ENCODE results near the gene PAPOLG.
"Not testable (repeated sequence)": the region's sequence is repeated elsewhere in the genome, so short reads cannot be mapped to it uniquely, and the experiment has no call there.

The PAPOLG gene

GRCh38 chr2:60825666-60826065, 69.6 kb downstream of the PAPOLG start:
- H3K4me3 ChIP-seq (ENCODE audit: low read depth, low read length), result no peak overlapping the region
- in situ Hi-C loops (cut with HindIII; ENCODE audit: low sequenced_read_pairs), result no loop called here
- no peak for TF ChIP-seq CTCF (IDR thresholded peaks at IDR 0.05; ENCODE audit: low read depth, low read length, missing control alignments)
- no peak for DNase-seq (ENCODE audit: low read depth)

- no peak for DNase-seq (ENCODE audit: low read depth)
- TF ChIP-seq CTCF (IDR thresholded peaks at IDR 0.05; ENCODE audit: low read depth, low read length, missing control alignments), result no peak
- in situ Hi-C loops (cut with HindIII; ENCODE audit: low sequenced_read_pairs), result no loop called here
- no peak overlapping the region for H3K4me3 ChIP-seq (ENCODE audit: low read depth, low read length)
Observed at GRCh38 chr2:60826111-60826510, 70.0 kb downstream of the PAPOLG start.

- in situ Hi-C loops (cut with HindIII; ENCODE audit: low sequenced_read_pairs); DNase-seq (ENCODE audit: low read depth); H3K4me3 ChIP-seq (ENCODE audit: low read depth, low read length): not testable (repeated sequence)
Observed at GRCh38 chr2:60826860-60827259, 70.8 kb downstream of the PAPOLG start.

- in situ Hi-C loops (cut with HindIII; ENCODE audit: low sequenced_read_pairs), result no loop called here
- no peak for TF ChIP-seq CTCF (IDR thresholded peaks at IDR 0.05; ENCODE audit: low read depth, low read length, missing control alignments)
- DNase-seq (ENCODE audit: low read depth), result no peak
- no peak overlapping the region for H3K4me3 ChIP-seq (ENCODE audit: low read depth, low read length)
Observed at GRCh38 chr2:60827369-60827768, 71.3 kb downstream of the PAPOLG start.

GRCh38 chr2:60830991-60831390, 74.9 kb downstream of the PAPOLG start:
- in situ Hi-C loops (cut with HindIII; ENCODE audit: low sequenced_read_pairs), result no loop called here
- H3K4me3 ChIP-seq (ENCODE audit: low read depth, low read length), result no peak overlapping the region
- no peak for TF ChIP-seq CTCF (IDR thresholded peaks at IDR 0.05; ENCODE audit: low read depth, low read length, missing control alignments)
- no peak for DNase-seq (ENCODE audit: low read depth)

GRCh38 chr2:60831921-60832320, 75.9 kb downstream of the PAPOLG start:
- DNase-seq (ENCODE audit: low read depth), result no peak
- in situ Hi-C loops (cut with HindIII; ENCODE audit: low sequenced_read_pairs), result no loop called here
- no peak for TF ChIP-seq CTCF (IDR thresholded peaks at IDR 0.05; ENCODE audit: low read depth, low read length, missing control alignments)
- no peak overlapping the region for H3K4me3 ChIP-seq (ENCODE audit: low read depth, low read length)

- in situ Hi-C loops (cut with HindIII; ENCODE audit: low sequenced_read_pairs), result no loop called here
- TF ChIP-seq CTCF (IDR thresholded peaks at IDR 0.05; ENCODE audit: low read depth, low read length, missing control alignments), result no peak
- no peak overlapping the region for H3K4me3 ChIP-seq (ENCODE audit: low read depth, low read length)
- no peak for DNase-seq (ENCODE audit: low read depth)
Observed at GRCh38 chr2:60832621-60833020, 76.6 kb downstream of the PAPOLG start.
